GM23338 (cell line): ENCODE measurements around the gene SDR39U1.

Experiments
- CTCF ChIP-seq, 2 experiments: fragments of 200-600 bp in 1 of 2; sonication (generic) in 1 of 2; conservative IDR thresholded peaks; 2 replicates each; pipeline versions ENCODE4 v1.5.1 to v1.6.1; 2016 to 2017; ENCODE audit warnings: antibody characterized with exemption in 2 of 2, low read depth in 2 of 2, mild to moderate bottlenecking in 2 of 2, moderate library complexity in 1 of 2
- EZH2phosphoT487 ChIP-seq: fragments of 200-600 bp; sonication (generic); IDR thresholded peaks from one replicate; pipeline ENCODE4 v1.8.1; 2018; ENCODE audit warnings: antibody characterized with exemption; ENCODE audit not compliant: unreplicated experiment
- NANOG ChIP-seq: IDR thresholded peaks from 2 replicates; pipeline ENCODE4 v1.6.1; 2016; ENCODE audit warnings: antibody characterized with exemption, borderline replicate concordance
- POLR2AphosphoS5 ChIP-seq: IDR thresholded peaks from 2 replicates; pipeline ENCODE4 v1.6.1; 2016; ENCODE audit warnings: antibody characterized with exemption, low read depth
- REST ChIP-seq: IDR thresholded peaks from one replicate; pipeline ENCODE4 v1.6.1; 2018; ENCODE audit warnings: antibody characterized with exemption; ENCODE audit not compliant: unreplicated experiment

GRCh38 chr14:24398653-24399446 lies 43.7 kb downstream of the SDR39U1 start, which contains the start of gene NYNRIN:
- TF ChIP-seq CTCF (conservative IDR thresholded peaks at IDR 0.05; ENCODE audit: low read depth in 2 of 2) (no peak), POLR2AphosphoS5 (peak; percentile 41), NANOG (no peak), EZH2phosphoT487 (no peak), REST (no peak)
